ENCODE measurements around the gene ZNF346. TPM values are rescaled to one million over a fixed set of nuclear protein-coding genes. Genes with fewer than 3 reads are reported as not detected.

ZNF346 gene
- total RNA-seq, 4 donors from 2014 or later, result 14.4 to 22.9 (median 18.5) TPM

DNA sequence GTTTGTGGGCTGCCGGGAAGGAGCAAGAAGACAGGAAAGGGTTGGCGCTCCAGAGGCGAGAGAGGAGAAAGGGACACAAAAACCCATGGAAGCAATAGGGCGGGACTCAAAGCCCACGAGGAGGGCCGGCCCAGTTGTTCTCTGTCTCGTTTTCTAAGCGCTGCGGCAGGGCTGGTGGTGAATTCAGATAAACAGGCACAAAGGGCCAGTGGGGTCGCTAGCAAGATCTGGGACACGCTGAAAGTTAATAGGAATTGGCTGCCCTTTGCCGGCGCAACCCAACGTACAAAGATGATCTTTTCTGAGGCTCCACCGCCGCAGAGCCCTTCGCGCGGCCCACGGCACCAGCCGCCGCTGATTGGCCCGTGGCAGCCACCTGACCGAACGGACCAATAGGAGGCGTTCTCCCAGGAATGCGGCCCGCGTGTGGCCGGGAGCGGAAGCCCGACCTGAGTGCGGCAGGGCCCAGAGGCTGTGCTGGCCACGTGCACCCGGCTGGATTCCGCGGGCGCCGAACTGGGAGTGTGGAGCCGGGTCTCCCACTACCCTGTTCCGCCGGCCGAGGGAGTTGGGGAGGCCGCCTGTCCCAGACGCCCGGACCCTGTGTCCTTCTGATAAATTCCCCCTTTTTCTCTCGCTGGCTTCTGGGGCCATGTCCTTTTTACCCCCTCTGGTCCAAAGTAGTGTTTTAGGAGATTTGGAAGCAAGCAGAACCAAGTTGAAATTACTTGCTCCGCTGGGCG, 94.3 kb downstream of the ZNF346 start:
- intact Hi-C loops (cut with DNase I), result loop anchor here (10.0 kb wide), 2 partner anchors 78 to 188 kb away; partner anchors contain the start of genes PRELID1 and RAB24
- H3K27me3 ChIP-seq, result no peaks in the 10 kb centered on the region
- peaks cover 16 to 29% (median 28%) of the 10 kb centered on the region in 4 donors for H3K4me1 ChIP-seq
- peak overlapping the region; percentile 44 to 51 (median 50) for H3K4me3 ChIP-seq
- H3K27ac ChIP-seq (replicated peaks in 1 of 4), result peak overlapping the region; percentile 67 to 80 (median 75)
- WGBS, result 42% methylated on average over 32 of the region's 49 CpGs
- TF ChIP-seq POLR2A (IDR thresholded peaks at IDR 0.05; ENCODE audit: low read depth), result no peak
- TF ChIP-seq, protein P1, sequence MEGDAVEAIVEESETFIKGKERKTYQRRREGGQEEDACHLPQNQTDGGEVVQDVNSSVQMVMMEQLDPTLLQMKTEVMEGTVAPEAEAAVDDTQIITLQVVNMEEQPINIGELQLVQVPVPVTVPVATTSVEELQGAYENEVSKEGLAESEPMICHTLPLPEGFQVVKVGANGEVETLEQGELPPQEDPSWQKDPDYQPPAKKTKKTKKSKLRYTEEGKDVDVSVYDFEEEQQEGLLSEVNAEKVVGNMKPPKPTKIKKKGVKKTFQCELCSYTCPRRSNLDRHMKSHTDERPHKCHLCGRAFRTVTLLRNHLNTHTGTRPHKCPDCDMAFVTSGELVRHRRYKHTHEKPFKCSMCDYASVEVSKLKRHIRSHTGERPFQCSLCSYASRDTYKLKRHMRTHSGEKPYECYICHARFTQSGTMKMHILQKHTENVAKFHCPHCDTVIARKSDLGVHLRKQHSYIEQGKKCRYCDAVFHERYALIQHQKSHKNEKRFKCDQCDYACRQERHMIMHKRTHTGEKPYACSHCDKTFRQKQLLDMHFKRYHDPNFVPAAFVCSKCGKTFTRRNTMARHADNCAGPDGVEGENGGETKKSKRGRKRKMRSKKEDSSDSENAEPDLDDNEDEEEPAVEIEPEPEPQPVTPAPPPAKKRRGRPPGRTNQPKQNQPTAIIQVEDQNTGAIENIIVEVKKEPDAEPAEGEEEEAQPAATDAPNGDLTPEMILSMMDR (IDR thresholded peaks at IDR 0.05), result peak in 1 of 3 experiments; percentile 33
- peak in 1 of 2 donors; percentile 78 for TF ChIP-seq POLR2AphosphoS5 (IDR thresholded peaks at IDR 0.05)
- no peak for TF ChIP-seq EP300 (IDR thresholded peaks at IDR 0.05)
- peak; percentile 97 for DNase-seq (ENCODE audit: extremely low spot score)
- H3K9me3 ChIP-seq, result no peaks in the 10 kb centered on the region
- H3K36me3 ChIP-seq, result no peaks in the 10 kb centered on the region

DNA sequence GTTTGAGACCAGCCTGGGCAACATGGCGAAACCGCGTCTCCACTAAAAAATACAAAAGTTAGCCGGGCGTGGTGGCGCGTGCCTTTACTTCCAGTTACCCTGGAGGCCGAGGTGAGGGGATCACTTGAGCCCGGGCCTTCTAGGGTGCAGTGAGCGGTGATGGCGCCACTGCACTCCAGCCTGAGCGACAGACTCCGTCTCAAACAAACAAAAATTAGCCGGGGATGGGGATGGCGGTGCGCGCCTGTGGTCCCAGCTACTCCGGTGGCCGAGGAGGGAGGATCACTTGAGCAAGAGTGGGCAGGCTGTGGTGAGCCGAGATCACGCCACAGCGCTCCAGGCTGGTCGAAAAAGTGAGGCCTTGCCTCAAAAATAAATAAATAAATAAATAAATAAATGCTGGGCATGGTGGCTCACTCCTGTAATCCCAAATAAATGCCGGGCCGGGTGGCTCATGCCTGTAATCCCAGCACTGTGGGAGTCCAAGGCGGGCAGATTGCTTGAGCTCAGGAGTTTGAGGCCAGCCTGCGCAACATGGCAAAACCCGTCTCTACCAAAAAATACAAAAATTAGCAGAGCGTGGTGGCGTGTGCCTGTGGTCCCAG, 95.0 kb downstream of the ZNF346 start:
- TF ChIP-seq, protein P1 (IDR thresholded peaks at IDR 0.05), result no peak
- TF ChIP-seq POLR2A (IDR thresholded peaks at IDR 0.05; ENCODE audit: low read depth), result no peak
- no peaks in the 10 kb centered on the region for H3K9me3 ChIP-seq
- intact Hi-C loops (cut with DNase I), result loop anchor here (10.0 kb wide), 2 partner anchors 77 to 187 kb away; partner anchors contain the start of genes PRELID1 and RAB24
- DNase-seq (ENCODE audit: extremely low spot score), result no peak
- WGBS, result 97% methylated on average over 30 of the region's 30 CpGs
- peak overlapping the region in 3 of 4 donors; percentile 67 to 80 (median 77) for H3K27ac ChIP-seq (replicated peaks in 1 of 4)
- no peaks in the 10 kb centered on the region for H3K27me3 ChIP-seq
- H3K4me3 ChIP-seq, result peak overlapping the region in 1 of 4 donors; percentile 50
- no peaks in the 10 kb centered on the region for H3K36me3 ChIP-seq
- H3K4me1 ChIP-seq, result peaks cover 15 to 28% (median 25%) of the 10 kb centered on the region in 4 donors

DNA sequence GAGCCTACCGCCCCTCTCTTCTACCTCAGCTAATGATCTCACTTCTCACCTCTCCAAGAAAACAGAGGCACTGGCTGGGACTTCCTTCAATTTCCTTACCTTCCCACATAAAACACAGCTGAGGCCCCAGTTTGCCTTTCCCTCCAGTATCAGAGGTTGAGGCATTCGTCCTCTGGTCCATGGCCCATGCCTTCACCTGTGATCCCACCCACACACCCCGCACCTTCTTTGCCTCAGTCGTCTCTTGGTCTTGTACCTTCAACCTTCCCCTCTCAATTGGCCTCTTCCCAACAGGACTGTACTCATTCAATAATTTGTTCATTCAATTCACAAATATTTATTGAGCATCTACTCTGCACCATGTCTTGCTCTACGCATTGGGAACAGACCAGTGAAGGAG, 100.1 kb downstream of the ZNF346 start:
- H3K9me3 ChIP-seq, result no peaks in the 10 kb centered on the region
- no peaks in the 10 kb centered on the region for H3K36me3 ChIP-seq
- H3K27me3 ChIP-seq, result no peaks in the 10 kb centered on the region
- no peak overlapping the region for H3K27ac ChIP-seq (replicated peaks in 1 of 4)
- intact Hi-C loops (cut with DNase I), result no loop called here
- TF ChIP-seq, protein P1 (IDR thresholded peaks at IDR 0.05), result no peak
- WGBS, result 95% methylated on average over 5 of the region's 5 CpGs
- H3K4me1 ChIP-seq, result no peaks in the 10 kb centered on the region
- no peak overlapping the region for H3K4me3 ChIP-seq
- no peak for DNase-seq (ENCODE audit: extremely low spot score)

DNA sequence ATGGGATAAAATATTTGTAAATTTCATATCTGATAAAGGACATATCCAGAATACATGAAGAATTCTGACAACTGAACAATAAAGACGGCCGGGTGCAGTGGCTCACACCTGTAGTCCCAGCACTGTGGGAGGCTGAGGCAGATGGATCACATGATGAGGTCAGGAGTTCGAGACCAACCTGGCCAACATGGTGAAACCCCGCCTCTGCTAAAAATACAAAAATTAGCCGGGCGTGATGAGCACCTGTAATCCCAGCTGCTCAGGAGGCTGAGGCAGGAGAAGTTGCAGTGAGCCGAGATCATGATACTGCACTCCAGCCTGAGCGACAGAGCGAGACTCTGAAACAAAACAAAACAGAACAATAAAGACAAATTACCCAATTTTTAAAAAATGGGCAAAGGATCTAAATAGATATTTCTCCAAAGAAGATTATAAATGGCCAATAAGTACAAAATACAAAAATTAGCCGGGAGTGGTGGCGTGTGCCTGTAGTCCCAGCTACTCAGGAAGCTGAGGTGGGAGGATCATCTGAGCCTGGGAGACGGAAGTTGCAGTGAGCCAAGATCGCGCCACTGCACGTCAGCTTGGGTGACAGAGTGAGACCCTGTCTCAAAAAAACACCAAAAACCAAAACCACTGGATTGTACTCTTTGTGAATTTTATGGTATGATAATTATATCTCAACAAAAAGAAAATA, 101.4 kb downstream of the ZNF346 start:
- no peaks in the 10 kb centered on the region for H3K27me3 ChIP-seq
- no peak for DNase-seq (ENCODE audit: extremely low spot score)
- no peak overlapping the region for H3K4me3 ChIP-seq
- H3K4me1 ChIP-seq, result no peaks in the 10 kb centered on the region
- H3K9me3 ChIP-seq, result no peaks in the 10 kb centered on the region
- H3K27ac ChIP-seq (replicated peaks in 1 of 4), result no peak overlapping the region
- H3K36me3 ChIP-seq, result no peaks in the 10 kb centered on the region
- intact Hi-C loops (cut with DNase I), result no loop called here
- 94% methylated on average over 15 of the region's 15 CpGs for WGBS
- TF ChIP-seq, protein P1 (IDR thresholded peaks at IDR 0.05), result no peak
